GM19240 (cell line): ENCODE measurements around the gene CSKMT.
"Not testable (repeated sequence)": the region's sequence is repeated elsewhere in the genome, so short reads cannot be mapped to it uniquely, and the experiment has no call there.

ENCODE experiments used
- DNase-seq: peaks from one replicate; pipeline ENCODE4 v3.0.0; 2011; ENCODE audit warnings: low spot score; ENCODE audit not compliant: insufficient read length

CSKMT gene

GRCh38 chr11:62687508-62688396, 22.6 kb downstream of the CSKMT start:
- no peak for DNase-seq

GRCh38 chr11:62688491-62688890, 23.4 kb downstream of the CSKMT start:
- no peak for DNase-seq

- DNase-seq, result no peak
These were observed 24.5 kb downstream of the CSKMT start, which contains the start of gene LRRN4CL for GRCh38 chr11:62689421-62690183. LRRN4CL (minus strand) TSS chr11:62689530; CDS start chr11:62688508, 1,022 bp downstream.

- DNase-seq, result not testable (repeated sequence)
These were observed 28.5 kb downstream of the CSKMT start for GRCh38 chr11:62693624-62694023.

GRCh38 chr11:62694455-62695167, 29.5 kb downstream of the CSKMT start:
- peak; percentile 76 for DNase-seq

GRCh38 chr11:62702246-62702645, 37.1 kb downstream of the CSKMT start:
- DNase-seq, result no peak

GRCh38 chr11:62703921-62704320, 38.8 kb downstream of the CSKMT start:
- DNase-seq, result not testable (repeated sequence)

GRCh38 chr11:62705413-62705812, 40.3 kb downstream of the CSKMT start:
- no peak for DNase-seq

- peak; percentile 72 for DNase-seq
These were observed 41.1 kb downstream of the CSKMT start for GRCh38 chr11:62705880-62706849.

- no peak for DNase-seq
These were observed 41.7 kb downstream of the CSKMT start for GRCh38 chr11:62706850-62707247.

GRCh38 chr11:62707277-62707861, 42.3 kb downstream of the CSKMT start, which contains the start of the genes BSCL2 and GNG3:
BSCL2 (minus strand) TSS chr11:62707424; CDS start chr11:62707195, 229 bp downstream.
GNG3 (plus strand) TSS chr11:62707676; CDS start chr11:62708296, 620 bp downstream.
- no peak for DNase-seq

- no peak for DNase-seq
These were observed 43.3 kb downstream of the CSKMT start for GRCh38 chr11:62708392-62708791.

GRCh38 chr11:62708793-62709192, 43.7 kb downstream of the CSKMT start:
- no peak for DNase-seq

- peak; percentile 85 for DNase-seq
These were observed 44.3 kb downstream of the CSKMT start for GRCh38 chr11:62709247-62710000.

GRCh38 chr11:62710001-62710345, 44.9 kb downstream of the CSKMT start:
- no peak for DNase-seq

GRCh38 chr11:62712276-62712812, 47.2 kb downstream of the CSKMT start:
- DNase-seq, result no peak

- no peak for DNase-seq
These were observed 47.7 kb downstream of the CSKMT start for GRCh38 chr11:62712861-62713260.

GRCh38 chr11:62713343-62713742, 48.2 kb downstream of the CSKMT start:
- no peak for DNase-seq
